Cardiac septum (tissue), 1 donor: ENCODE results near the gene UBTD1. TPM values are rescaled to one million over a fixed set of nuclear protein-coding genes. Genes with fewer than 3 reads are reported as not detected.

Experiments
- DNase-seq: peaks from one replicate; pipeline ENCODE4 v3.0.0-alpha.2; 2020; ENCODE audit warnings: low spot score
- intact Hi-C: fragments of 100-400 bp; cut with DNase I; formaldehyde crosslinking; loops from one replicate; pipeline ENCODE4 v1.14.0; 2022
- total RNA-seq: library from RNA; stranded (reverse); fragmentation: NEBNext Ultra II Directional; extraction: Animal tissue kit (Norgen Biotek cat#: 25700); gene quantifications from one replicate; pipeline ENCODE4 v1.2.1, GENCODE V29; 2021
- donor health status: DM: no; HTN: no; CAD: no.

Gene UBTD1
- total RNA-seq, 1 donor from 2014 or later: 25.5 TPM

GRCh38 chr10:97596101-97597082 is 97.7 kb downstream of the UBTD1 start:
- intact Hi-C loops: loop anchor here (1.0 kb wide), 1 partner anchor 22 kb away; no protein-coding TSS in a partner anchor
- DNase-seq: peak; percentile 75

GRCh38 chr10:97597778-97598177 is 99.1 kb downstream of the UBTD1 start:
- intact Hi-C loops: no loop called here
- DNase-seq: peak; percentile 3

GRCh38 chr10:97598407-97599271 is 99.9 kb downstream of the UBTD1 start:
- intact Hi-C loops: no loop called here

GRCh38 chr10:97599272-97599619 is 100.5 kb downstream of the UBTD1 start:
- intact Hi-C loops: no loop called here
- DNase-seq: no peak

More at GRCh38 chr10:97598407-97599271, 99.9 kb downstream of the UBTD1 start:
- no peak for DNase-seq

GRCh38 chr10:97600616-97601015 is 101.9 kb downstream of the UBTD1 start:
- DNase-seq: no peak
- intact Hi-C loops: no loop called here

GRCh38 chr10:97601268-97602215 is 102.8 kb downstream of the UBTD1 start:
- intact Hi-C loops: no loop called here
- no peak for DNase-seq

GRCh38 chr10:97607095-97607636 is 108.4 kb downstream of the UBTD1 start:
- DNase-seq: no peak

GRCh38 chr10:97608991-97609561 is 110.4 kb downstream of the UBTD1 start:
- intact Hi-C loops: loop anchor here (1.0 kb wide), 1 partner anchor 35 kb away; no protein-coding TSS in a partner anchor
- DNase-seq: peak; percentile 80

More at GRCh38 chr10:97607095-97607636, 108.4 kb downstream of the UBTD1 start:
- intact Hi-C loops: no loop called here

- intact Hi-C loops: loop anchor here (5.0 kb wide), 1 partner anchor 149 kb away; no protein-coding TSS in a partner anchor
Observed at GRCh38 chr10:97611473-97611872, 112.7 kb downstream of the UBTD1 start.

GRCh38 chr10:97612386-97612785 is 113.7 kb downstream of the UBTD1 start:
- DNase-seq: no peak
- intact Hi-C loops: loop anchor here (2.0 to 5.0 kb wide), 2 partner anchors 150 to 206 kb away; no protein-coding TSS in a partner anchor

More at GRCh38 chr10:97611473-97611872, 112.7 kb downstream of the UBTD1 start:
- DNase-seq: no peak

GRCh38 chr10:97618285-97618684 is 119.6 kb downstream of the UBTD1 start:
- intact Hi-C loops: no loop called here
- DNase-seq: no peak

GRCh38 chr10:97618733-97619132 is 120.0 kb downstream of the UBTD1 start:
- DNase-seq: no peak
- intact Hi-C loops: no loop called here

Other genes starting within 250 kb of the UBTD1 start
- gene ARHGAP19, start 206.3 kb upstream of the UBTD1 start, total RNA-seq: 4.4 TPM
- 1.6 TPM for gene FRAT1, start 179.7 kb upstream of the UBTD1 start, total RNA-seq
- gene FRAT2, start 164.2 kb upstream of the UBTD1 start, total RNA-seq: 4.8 TPM
- gene RRP12, start 97.6 kb upstream of the UBTD1 start, total RNA-seq: 23.5 TPM
- gene PGAM1, start 72.7 kb upstream of the UBTD1 start, total RNA-seq: 331 TPM
- gene EXOSC1, start 52.9 kb upstream of the UBTD1 start, total RNA-seq: 15.8 TPM
- gene ZDHHC16, start 52.7 kb upstream of the UBTD1 start, total RNA-seq: 25.5 TPM
- 46.7 TPM for gene MMS19, start 502 bp upstream of the UBTD1 start, total RNA-seq
- 138 TPM for gene ANKRD2, start 73.9 kb downstream of the UBTD1 start, total RNA-seq
- 20.4 TPM for gene HOGA1, start 85.5 kb downstream of the UBTD1 start, total RNA-seq
- 0.51 TPM for gene C10orf62, start 90.8 kb downstream of the UBTD1 start, total RNA-seq
- gene MORN4, start 134.6 kb downstream of the UBTD1 start, total RNA-seq: 17.7 TPM
- gene PI4K2A, start 141.7 kb downstream of the UBTD1 start, total RNA-seq: 18.0 TPM
- gene AVPI1, start 188.3 kb downstream of the UBTD1 start, total RNA-seq: 6.3 TPM
- 8.6 TPM for gene MARVELD1, start 214.8 kb downstream of the UBTD1 start, total RNA-seq
- 19.8 TPM for gene ZFYVE27, start 238.2 kb downstream of the UBTD1 start, total RNA-seq